GM19467 (cell line): Measurements from ENCODE around the gene GREM1.

Experiments used
- ATAC-seq: cut with Tn5 transposase; IDR thresholded peaks from one replicate; pipeline ENCODE4 v1.9.1; 2021; ENCODE audit warnings: mild to moderate bottlenecking, moderate library complexity; ENCODE audit not compliant: unreplicated experiment

GREM1 gene

DNA sequence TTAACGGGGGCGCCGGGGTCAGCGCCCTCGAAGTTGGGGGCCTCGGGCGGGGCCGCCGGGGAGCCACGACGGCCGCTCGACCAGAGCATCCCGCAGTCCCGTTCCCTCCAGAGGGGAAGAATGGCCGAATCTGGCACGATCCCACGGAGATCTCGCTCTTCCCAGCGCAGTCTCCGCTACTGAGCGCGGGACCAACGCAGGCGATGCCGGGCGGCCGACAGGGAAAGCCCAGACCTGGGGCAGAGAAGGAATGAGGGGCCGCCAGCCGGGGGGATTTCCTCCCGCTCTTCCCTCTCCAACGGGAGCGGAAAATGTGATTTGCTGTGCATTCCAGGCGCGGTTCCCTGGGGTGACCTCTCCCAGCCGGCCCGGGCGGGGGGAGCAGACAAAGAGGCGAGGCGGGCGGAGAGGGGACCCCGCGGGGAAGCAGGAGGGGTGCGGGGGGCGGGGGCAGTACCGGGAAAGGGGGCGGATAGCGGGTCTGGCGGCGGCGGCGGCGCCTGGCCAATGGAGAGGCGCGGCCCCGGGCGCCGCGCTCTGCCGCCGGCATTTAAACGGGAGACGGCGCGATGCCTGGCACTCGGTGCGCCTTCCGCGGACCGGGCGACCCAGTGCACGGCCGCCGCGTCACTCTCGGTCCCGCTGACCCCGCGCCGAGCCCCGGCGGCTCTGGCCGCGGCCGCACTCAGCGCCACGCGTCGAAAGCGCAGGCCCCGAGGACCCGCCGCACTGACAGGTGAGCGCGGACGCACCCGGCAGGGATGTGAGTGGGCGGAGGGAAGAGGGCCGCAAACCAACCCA lies at the start of gene GREM1:
TSS of gene GREM1 (plus strand) at position 579 of the 801 bp plus-strand sequence. CDS start 12,687 bp downstream, outside the sequence.
- no peak for ATAC-seq

GRCh38 chr15:32668942-32669341 lies 48.9 kb upstream of the GREM1 start:
- ATAC-seq = no peak

DNA sequence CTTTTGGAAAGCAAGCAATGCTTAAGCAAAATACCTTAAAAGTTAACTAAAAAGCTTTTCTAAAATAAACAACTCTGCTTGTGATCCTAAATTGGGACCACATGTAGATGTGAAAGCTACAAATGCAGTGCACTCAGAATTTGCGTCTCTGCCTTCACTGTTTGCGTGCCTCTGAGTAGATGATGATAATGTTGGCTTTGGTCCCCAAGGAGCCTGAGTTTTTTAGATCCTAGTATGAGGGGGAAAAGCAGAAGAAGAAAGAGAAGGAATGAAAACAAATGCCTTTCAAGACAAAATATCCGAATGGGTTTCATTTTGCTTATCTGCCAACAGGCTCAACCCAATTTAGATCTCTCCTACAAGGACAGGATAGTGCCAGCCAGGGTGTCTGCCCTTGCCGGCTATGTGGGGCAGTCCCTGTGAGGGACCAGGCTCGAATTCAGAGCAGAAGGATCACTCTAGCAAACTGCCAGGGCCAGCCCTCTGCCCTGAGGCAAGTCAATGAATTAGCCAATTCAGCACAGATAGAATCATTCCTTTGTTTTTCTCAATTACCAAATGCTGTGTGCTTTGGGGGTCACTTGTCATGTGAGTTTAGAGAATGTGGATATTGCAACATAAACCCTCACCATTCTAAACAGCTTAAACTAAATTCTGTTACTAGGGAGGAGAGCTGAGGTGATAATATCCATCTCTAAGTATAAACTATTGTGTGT lies 47.8 kb upstream of the GREM1 start:
- ATAC-seq = no peak

DNA sequence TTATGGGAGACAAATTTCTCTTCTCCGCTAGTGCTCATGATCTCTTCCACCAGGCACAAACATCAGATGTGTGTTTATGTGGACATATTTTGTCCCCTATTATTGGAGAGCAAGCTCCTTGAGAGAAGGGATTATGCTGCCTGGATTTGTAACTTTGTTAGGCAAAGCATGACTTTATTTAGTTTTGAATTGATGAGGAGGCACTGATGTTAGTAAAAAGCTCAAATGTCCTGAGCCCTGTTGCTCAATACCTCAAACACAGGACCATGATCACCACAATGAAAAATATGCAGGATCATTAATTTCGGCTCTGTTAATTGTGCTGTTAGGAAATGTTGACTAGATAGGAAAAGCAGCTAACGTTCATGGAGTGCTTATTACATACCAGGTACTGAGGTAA lies 47.2 kb upstream of the GREM1 start:
- ATAC-seq = no peak

GRCh38 chr15:32671339-32672325 lies 46.2 kb upstream of the GREM1 start:
- ATAC-seq = no peak

- no peak for ATAC-seq
Observed at GRCh38 chr15:32674681-32675080, 43.1 kb upstream of the GREM1 start.

DNA sequence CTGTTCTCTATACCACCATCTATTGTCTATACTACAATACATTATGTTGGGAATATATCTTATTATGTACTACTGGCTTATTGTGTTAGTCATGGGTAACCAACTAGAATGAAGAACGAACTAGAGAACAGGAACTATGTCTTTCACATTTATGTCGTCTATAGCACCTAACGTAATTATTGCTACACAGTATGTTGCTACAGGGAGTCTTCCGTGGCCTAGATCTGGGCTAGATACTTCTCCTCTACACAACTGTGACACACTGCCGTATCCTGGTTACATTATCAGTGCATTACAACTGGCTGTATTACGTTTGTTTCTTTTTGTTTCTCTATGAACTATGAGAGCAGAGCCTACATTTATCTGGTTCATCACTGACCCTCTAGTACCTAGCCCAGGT lies 42.3 kb upstream of the GREM1 start:
- no peak for ATAC-seq

- ATAC-seq = no peak
Observed at GRCh38 chr15:32676169-32676568, 41.6 kb upstream of the GREM1 start.

GRCh38 chr15:32677238-32677750 lies 40.5 kb upstream of the GREM1 start:
- no peak for ATAC-seq

- no peak for ATAC-seq
Observed at GRCh38 chr15:32679298-32679690, 38.5 kb upstream of the GREM1 start.

- no peak for ATAC-seq
Observed at GRCh38 chr15:32682569-32682968, 35.2 kb upstream of the GREM1 start.

GRCh38 chr15:32682977-32683630 lies 34.7 kb upstream of the GREM1 start:
- ATAC-seq = no peak

- ATAC-seq = no peak
Observed at GRCh38 chr15:32683906-32684584, 33.8 kb upstream of the GREM1 start.

DNA sequence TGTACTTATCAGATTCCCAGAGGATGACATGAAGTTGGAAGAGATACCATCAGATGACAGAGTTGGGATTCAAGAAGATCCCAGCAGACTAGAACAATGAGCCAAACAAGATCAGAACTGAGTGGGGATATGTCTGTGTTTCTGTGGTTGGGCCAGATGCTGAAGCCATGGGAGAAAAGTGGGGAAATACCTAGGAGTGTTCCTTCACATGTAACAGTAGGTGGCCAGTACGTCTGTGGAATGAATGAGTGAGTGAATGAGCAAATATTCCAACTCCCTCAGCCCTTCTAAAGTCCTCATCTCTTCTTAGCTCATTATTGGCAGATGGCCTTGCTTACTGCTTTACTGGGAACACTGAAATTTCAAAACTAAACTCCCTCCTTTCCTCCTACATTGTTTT lies 32.2 kb upstream of the GREM1 start:
- ATAC-seq = no peak

DNA sequence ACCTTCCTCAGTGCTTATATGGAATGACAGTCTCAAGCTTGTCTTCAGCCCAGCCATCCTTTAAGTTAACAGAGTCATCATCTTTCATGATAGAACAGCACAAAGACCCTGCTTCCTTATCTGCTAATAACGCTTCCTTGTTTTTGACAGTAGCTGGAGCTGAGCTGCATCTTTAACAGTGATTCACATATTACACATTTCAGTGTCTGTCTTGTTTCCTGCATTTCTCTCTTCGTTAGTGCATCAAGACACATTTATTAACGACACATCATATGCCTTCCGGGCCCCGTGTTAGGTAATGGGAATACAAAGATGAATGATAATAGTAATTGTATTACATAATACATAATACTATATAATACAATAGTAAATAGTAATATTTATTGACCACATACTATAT lies 30.2 kb upstream of the GREM1 start:
- ATAC-seq = no peak

DNA sequence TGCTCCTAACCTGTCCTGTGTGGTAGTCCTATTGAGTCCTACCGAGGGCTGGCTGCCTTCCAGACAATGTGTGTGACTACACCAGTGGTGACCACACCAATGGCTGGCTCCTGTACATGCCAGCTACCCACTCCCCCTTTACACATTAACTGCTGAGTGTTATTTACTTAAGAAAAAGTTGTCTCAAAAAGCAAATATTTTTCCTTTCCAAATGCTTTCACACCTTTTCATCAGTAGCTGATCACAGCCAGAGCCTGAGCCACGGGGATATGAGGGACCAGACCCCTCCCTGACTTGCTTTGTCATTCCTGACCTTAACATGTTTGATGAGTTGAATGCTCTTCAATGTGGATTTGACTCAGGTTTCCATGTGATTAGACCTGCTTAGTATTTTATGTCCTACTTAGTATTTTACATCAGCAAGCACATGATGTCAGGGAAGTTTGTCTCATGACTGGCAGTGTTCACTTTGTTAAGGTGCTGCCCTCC lies 29.6 kb upstream of the GREM1 start:
- no peak for ATAC-seq

- no peak for ATAC-seq
Observed at GRCh38 chr15:32690941-32691688, 26.7 kb upstream of the GREM1 start.

GRCh38 chr15:32691689-32692038 lies 26.1 kb upstream of the GREM1 start:
- ATAC-seq = no peak

GRCh38 chr15:32692286-32692685 lies 25.5 kb upstream of the GREM1 start:
- no peak for ATAC-seq
